NK-92 (cell line): Measurements from ENCODE around the gene GNMT.
A peak's percentile ranks its signal among the peaks of the same experiment; 100 is the strongest.
"Not testable (repeated sequence)": the region's sequence is repeated elsewhere in the genome, so short reads cannot be mapped to it uniquely, and the experiment has no call there.

ENCODE experiments used
- DNase-seq: peaks from one replicate; lab custom pipeline; 2025; ENCODE audit not compliant: unreplicated experiment; lab: John Stamatoyannopoulos, UW

The GNMT gene

GRCh38 chr6:42973926-42974325 is 13.4 kb downstream of the GNMT start:
- no peak for DNase-seq

GRCh38 chr6:42974919-42975505 is 14.5 kb downstream of the GNMT start:
- DNase-seq: no peak

GRCh38 chr6:42978487-42978838 is 17.9 kb downstream of the GNMT start:
- no peak for DNase-seq

GRCh38 chr6:42978839-42979522 is 18.4 kb downstream of the GNMT start, which contains the start of gene PEX6:
Gene PEX6, minus strand, starts transcription at chr6:42979181. Its CDS starts 31 bp downstream, at chr6:42979150.
- DNase-seq: peak; percentile 61

GRCh38 chr6:42979523-42980177 is 19.1 kb downstream of the GNMT start:
- no peak for DNase-seq

GRCh38 chr6:42981836-42982235 is 21.3 kb downstream of the GNMT start:
- DNase-seq: no peak

GRCh38 chr6:42984001-42984923 is 23.7 kb downstream of the GNMT start, which contains the start of gene PPP2R5D:
Gene PPP2R5D, plus strand, starts transcription at chr6:42984570. Its CDS starts 108 bp downstream, at chr6:42984678.
- DNase-seq: peak; percentile 79

- DNase-seq: no peak
These were observed 24.4 kb downstream of the GNMT start for GRCh38 chr6:42984924-42985475.

GRCh38 chr6:42987533-42988451 is 27.2 kb downstream of the GNMT start:
- no peak for DNase-seq

- DNase-seq: no peak
These were observed 28.0 kb downstream of the GNMT start for GRCh38 chr6:42988486-42989020.

GRCh38 chr6:42989923-42990322 is 29.4 kb downstream of the GNMT start:
- DNase-seq: no peak

- no peak for DNase-seq
These were observed 32.9 kb downstream of the GNMT start for GRCh38 chr6:42993445-42993844.

GRCh38 chr6:42996513-42996912 is 36.0 kb downstream of the GNMT start:
- no peak for DNase-seq

GRCh38 chr6:42998205-42998604 is 37.7 kb downstream of the GNMT start:
- not testable (repeated sequence) for DNase-seq

- DNase-seq: no peak
These were observed 41.3 kb downstream of the GNMT start for GRCh38 chr6:43001843-43002242.

- no peak for DNase-seq
These were observed 45.3 kb downstream of the GNMT start for GRCh38 chr6:43005844-43006243.

GRCh38 chr6:43006251-43006650 is 45.7 kb downstream of the GNMT start:
- no peak for DNase-seq

GRCh38 chr6:43007126-43007525 is 46.6 kb downstream of the GNMT start:
- no peak for DNase-seq

- DNase-seq: no peak
These were observed 48.6 kb downstream of the GNMT start for GRCh38 chr6:43009124-43009523.

- DNase-seq: no peak
These were observed 50.7 kb downstream of the GNMT start for GRCh38 chr6:43011207-43011606.
